ENCODE data around the gene NIPAL3.

Gene NIPAL3

GRCh38 chr1:24409535-24409934, 6.1 kb upstream of the NIPAL3 start:
- no peak for DNase-seq (ENCODE audit: low read depth in 1 of 2, low spot score in 1 of 2)
- TF ChIP-seq CTCF (IDR thresholded peaks at IDR 0.05; ENCODE audit: insufficient read depth, low read length) = no peak
- TF ChIP-seq REST (IDR thresholded peaks at IDR 0.05; ENCODE audit: insufficient replicate concordance, low read depth) = no peak
- TF ChIP-seq SPI1 (IDR thresholded peaks at IDR 0.05; ENCODE audit: borderline replicate concordance, low read depth) = no peak
- no peaks in the 10 kb centered on the region for H3K27me3 ChIP-seq (ENCODE audit: insufficient read depth, poor library complexity, severe bottlenecking)
- H3K4me3 ChIP-seq (replicated peaks; ENCODE audit: insufficient read depth, low read length) = no peak overlapping the region
- H3K27ac ChIP-seq (replicated peaks) = no peak overlapping the region

GRCh38 chr1:24410750-24411149, 4.9 kb upstream of the NIPAL3 start:
- H3K4me3 ChIP-seq (replicated peaks; ENCODE audit: insufficient read depth, low read length) = no peak overlapping the region
- no peak for DNase-seq (ENCODE audit: low read depth in 1 of 2, low spot score in 1 of 2)
- no peaks in the 10 kb centered on the region for H3K27me3 ChIP-seq (ENCODE audit: insufficient read depth, poor library complexity, severe bottlenecking)
- no peak overlapping the region for H3K27ac ChIP-seq (replicated peaks)
- TF ChIP-seq CTCF (IDR thresholded peaks at IDR 0.05; ENCODE audit: insufficient read depth, low read length) (no peak), REST (IDR thresholded peaks at IDR 0.05; ENCODE audit: insufficient replicate concordance, low read depth) (no peak), SPI1 (IDR thresholded peaks at IDR 0.05; ENCODE audit: borderline replicate concordance, low read depth) (no peak), POLR2AphosphoS5 (IDR thresholded peaks at IDR 0.05; ENCODE audit: low read depth) (no peak), GABPA (IDR thresholded peaks at IDR 0.05; ENCODE audit: low read depth) (no peak)

GRCh38 chr1:24411963-24412362, 3.6 kb upstream of the NIPAL3 start:
- DNase-seq (ENCODE audit: low read depth in 1 of 2, low spot score in 1 of 2) = no peak
- Histone ChIP-seq H3K27ac (replicated peaks) (no peak overlapping the region), H3K4me3 (replicated peaks; ENCODE audit: insufficient read depth, low read length) (no peak overlapping the region), H3K27me3 (ENCODE audit: insufficient read depth, poor library complexity, severe bottlenecking) (no peaks in the 10 kb centered on the region)
- TF ChIP-seq SPI1 (IDR thresholded peaks at IDR 0.05; ENCODE audit: borderline replicate concordance, low read depth) (no peak), CTCF (IDR thresholded peaks at IDR 0.05; ENCODE audit: insufficient read depth, low read length) (no peak), GABPA (IDR thresholded peaks at IDR 0.05; ENCODE audit: low read depth) (no peak), POLR2AphosphoS5 (IDR thresholded peaks at IDR 0.05; ENCODE audit: low read depth) (no peak), REST (IDR thresholded peaks at IDR 0.05; ENCODE audit: insufficient replicate concordance, low read depth) (no peak)
